PC-3 (cell line): ENCODE data around the gene BAG3. TPM values are rescaled to one million over a fixed set of nuclear protein-coding genes. Genes with fewer than 3 reads are reported as not detected.

ENCODE experiments used
- ATAC-seq: fragments of 200-7000 bp; cut with Tn5 transposase; 2 replicates; pipeline ENCODE4 v1.9.1; 2020; ENCODE audit warnings: mild to moderate bottlenecking, moderate library complexity
- BruUV-seq: library from RNA; stranded (reverse); fragments of 400-500 nt; replicated peaks from 2 replicates; lab custom pipeline; 2021; lab: Mats Ljungman, UMichigan
- CTCF ChIA-PET: fragments of 300-600 bp; sonication (Branson Sonifier 250); formaldehyde crosslinking; loops from one replicate; lab custom pipeline; 2022; ENCODE audit warnings: antibody characterized with exemption; lab: Charles Lee
- POLR2A ChIA-PET: fragments of 300-600 bp; sonication (Branson Sonifier 250); formaldehyde crosslinking; loops from one replicate; lab custom pipeline; 2022; ENCODE audit warnings: antibody characterized with exemption; ENCODE audit not compliant: unreplicated experiment; lab: Charles Lee
- DNase-seq: peaks from one replicate; pipeline ENCODE4 v3.0.0-alpha.2; 2015
- H2AFZ ChIP-seq: fragments of 300-600 bp; sonication (generic); 2 replicates; pipeline ENCODE4 v1.6.0; 2016; ENCODE audit warnings: antibody characterized with exemption, low read length
- H3F3A ChIP-seq: fragments of 300-600 bp; sonication (generic); one replicate; pipeline ENCODE4 v1.6.0; 2017; ENCODE audit warnings: antibody characterized with exemption, low read length, control low read depth, mild to moderate bottlenecking; ENCODE audit not compliant: unreplicated experiment
- H3K27ac ChIP-seq: fragments of 300-600 bp; sonication (generic); 2 replicates; pipeline ENCODE4 v1.5.1; 2016; ENCODE audit warnings: mild to moderate bottlenecking, low read length
- H3K27me3 ChIP-seq: fragments of 300-600 bp; sonication (generic); 2 replicates; pipeline ENCODE4 v1.6.1; 2016; ENCODE audit warnings: low read length, mixed read lengths
- H3K36me3 ChIP-seq: fragments of 300-600 bp; sonication (generic); 2 replicates; pipeline ENCODE4 v1.6.1; 2016; ENCODE audit warnings: low read depth, mixed run types, low read length, mixed read lengths
- H3K4me1 ChIP-seq: fragments of 300-600 bp; sonication (generic); 2 replicates; pipeline ENCODE4 v1.5.1; 2016; ENCODE audit warnings: low read length; ENCODE audit not compliant: insufficient read depth
- H3K4me2 ChIP-seq: fragments of 300-600 bp; sonication (generic); 2 replicates; pipeline ENCODE4 v1.6.0; 2016; ENCODE audit warnings: low read length
- H3K4me3 ChIP-seq: fragments of 300-600 bp; sonication (generic); 2 replicates; pipeline ENCODE4 v1.5.1; 2016; ENCODE audit warnings: mild to moderate bottlenecking, low read length, mixed read lengths
- H3K79me2 ChIP-seq: fragments of 300-600 bp; sonication (generic); 2 replicates; pipeline ENCODE4 v1.6.1; 2017; ENCODE audit warnings: low read length, mixed read lengths
- H3K9ac ChIP-seq: fragments of 300-600 bp; sonication (generic); 2 replicates; pipeline ENCODE4 v1.6.0; 2016; ENCODE audit warnings: mild to moderate bottlenecking, low read length
- H3K9me2 ChIP-seq: fragments of 300-600 bp; sonication (generic); replicated peaks from 2 replicates; pipeline ENCODE4 v1.6.1; 2016; ENCODE audit warnings: mixed run types, low read length, mixed read lengths
- H3K9me3 ChIP-seq: fragments of 300-600 bp; sonication (generic); 2 replicates; pipeline ENCODE4 v1.6.1; 2016; ENCODE audit warnings: low read length, mixed read lengths
- H4K20me1 ChIP-seq: fragments of 300-600 bp; sonication (generic); 2 replicates; pipeline ENCODE4 v1.6.1; 2016; ENCODE audit warnings: low read length, mixed read lengths
- CTCF ChIP-seq: fragments of 300-600 bp; sonication (generic); conservative IDR thresholded peaks from 2 replicates; pipeline ENCODE4 v1.5.1; 2017; ENCODE audit warnings: antibody characterized with exemption, low read depth, mild to moderate bottlenecking, low read length
- EZH2 ChIP-seq: fragments of 300-600 bp; sonication (generic); IDR thresholded peaks from one replicate; pipeline ENCODE4 v1.6.1; 2017; ENCODE audit warnings: antibody characterized with exemption, mild to moderate bottlenecking, low read length; ENCODE audit not compliant: unreplicated experiment
- EZH2phosphoT487 ChIP-seq: fragments of 300-600 bp; sonication (generic); IDR thresholded peaks from 2 replicates; pipeline ENCODE4 v1.6.1; 2018; ENCODE audit warnings: mild to moderate bottlenecking, antibody characterized with exemption, low read length, borderline replicate concordance
- intact Hi-C: fragments of 100-400 bp; cut with micrococcal nuclease; formaldehyde crosslinking; loops from 2 replicates; pipeline ENCODE4 v1.9.0; 2023
- total RNA-seq: library from RNA; depleted of rRNA; stranded (reverse); fragments of >200 nt; gene quantifications from 2 replicates; pipeline ENCODE4 v1.2.3, GENCODE V29; 2014

Gene BAG3
- total RNA-seq, 1 experiment from 2014 or later: 47.1 TPM

- H3K36me3 ChIP-seq: no peaks in the 10 kb centered on the region
- H3K4me3 ChIP-seq: no peak overlapping the region
- H3F3A ChIP-seq: no peaks in the 10 kb centered on the region
- intact Hi-C loops: no loop called here
- H3K79me2 ChIP-seq: no peaks in the 10 kb centered on the region
- no peaks in the 10 kb centered on the region for H3K4me1 ChIP-seq
- ChIA-PET POLR2A (no interaction called here), CTCF (no interaction called here)
- no peak overlapping the region for H3K9ac ChIP-seq
- no peak for DNase-seq
- H3K27me3 ChIP-seq: no peaks in the 10 kb centered on the region
- no peaks in the 10 kb centered on the region for H4K20me1 ChIP-seq
- no peaks in the 10 kb centered on the region for H3K9me2 ChIP-seq
- H3K4me2 ChIP-seq: no peak overlapping the region
- H3K27ac ChIP-seq: no peak overlapping the region
- BruUV-seq: no TSS peak
- TF ChIP-seq EZH2 (no peak), CTCF (no peak), EZH2phosphoT487 (no peak)
- H3K9me3 ChIP-seq: no peaks in the 10 kb centered on the region
- ATAC-seq: no peak
- H2AFZ ChIP-seq: no peak overlapping the region
Observed at GRCh38 chr10:119715628-119716505, 64.7 kb downstream of the BAG3 start.

- TF ChIP-seq EZH2 (no peak), CTCF (no peak), EZH2phosphoT487 (no peak)
- Histone ChIP-seq H3K9me3 (no peaks in the 10 kb centered on the region), H3K79me2 (peaks cover 19% of the 10 kb centered on the region), H4K20me1 (peaks cover 8% of the 10 kb centered on the region; the same call in 1 of the 2 replicates), H3K27ac (no peak overlapping the region), H2AFZ (no peak overlapping the region), H3F3A (no peaks in the 10 kb centered on the region), H3K4me2 (no peak overlapping the region), H3K9me2 (no peaks in the 10 kb centered on the region), H3K4me3 (no peak overlapping the region), H3K4me1 (peaks cover 24% of the 10 kb centered on the region), H3K36me3 (no peaks in the 10 kb centered on the region), H3K27me3 (no peaks in the 10 kb centered on the region), H3K9ac (no peak overlapping the region)
- intact Hi-C loops: no loop called here
- CTCF ChIA-PET: no interaction called here
- BruUV-seq: no TSS peak
- POLR2A ChIA-PET: no interaction called here
- DNase-seq (no peak), ATAC-seq (no peak)
Observed at GRCh38 chr10:119723161-119723560, 72.0 kb downstream of the BAG3 start.

DNA sequence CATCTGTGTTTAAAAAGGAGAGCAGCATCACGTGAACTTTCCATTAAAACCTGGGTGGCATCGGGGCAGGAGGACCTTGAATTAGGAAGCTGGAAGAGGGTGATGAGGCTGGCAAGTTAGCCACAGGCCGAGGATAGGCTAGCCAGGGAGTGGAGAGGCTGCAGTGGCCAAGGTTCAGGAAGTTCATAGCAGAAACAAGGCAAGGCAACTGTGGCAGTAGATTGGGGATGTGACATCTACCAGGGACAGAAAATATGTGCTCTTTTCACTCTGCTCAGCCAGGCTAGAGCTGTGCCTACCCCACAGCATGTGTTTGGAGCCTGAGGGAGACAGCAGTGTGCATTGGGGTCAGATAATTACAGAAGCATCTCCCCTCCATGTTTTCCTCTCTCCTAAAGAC, 72.4 kb downstream of the BAG3 start:
- H3K79me2 ChIP-seq: peaks cover 23% of the 10 kb centered on the region
- DNase-seq: no peak
- intact Hi-C loops: loop anchor here (2.0 kb wide), 1 partner anchor 69 kb away; no protein-coding TSS in a partner anchor
- CTCF ChIA-PET: no interaction called here
- H3K9ac ChIP-seq: no peak overlapping the region
- peaks cover 8% of the 10 kb centered on the region; the same call in 1 of the 2 replicates for H4K20me1 ChIP-seq
- no peak overlapping the region for H3K27ac ChIP-seq
- H3K36me3 ChIP-seq: no peaks in the 10 kb centered on the region
- no peak overlapping the region for H2AFZ ChIP-seq
- H3K9me3 ChIP-seq: no peaks in the 10 kb centered on the region
- BruUV-seq: no TSS peak
- H3K4me2 ChIP-seq: peak overlapping the region; percentile 99; the same call in 1 of the 2 replicates
- H3K4me3 ChIP-seq: no peak overlapping the region
- POLR2A ChIA-PET: no interaction called here
- no peaks in the 10 kb centered on the region for H3K9me2 ChIP-seq
- no peak for ATAC-seq
- no peaks in the 10 kb centered on the region for H3K27me3 ChIP-seq
- TF ChIP-seq EZH2phosphoT487: no peak
- no peak for TF ChIP-seq CTCF
- no peak for TF ChIP-seq EZH2
- peaks cover 24% of the 10 kb centered on the region for H3K4me1 ChIP-seq
- no peaks in the 10 kb centered on the region for H3F3A ChIP-seq
